GM23338 (cell line): ENCODE measurements around the gene STAT1. TPM values are rescaled to one million over a fixed set of nuclear protein-coding genes. Genes with fewer than 3 reads are reported as not detected.

Experiments
- ATAC-seq: fragments of 200-7000 bp; cut with Tn5 transposase; 3 replicates; pipeline ENCODE4 v1.9.1; 2020
- DNase-seq: peaks from one replicate; pipeline ENCODE4 v3.0.0-alpha.2; 2015; ENCODE audit warnings: low spot score
- H2AFZ ChIP-seq: fragments of 200-600 bp; sonication (generic); 2 replicates; pipeline ENCODE4 v1.8.0; 2016; ENCODE audit warnings: antibody characterized with exemption, mild to moderate bottlenecking, moderate library complexity
- H3F3A ChIP-seq: fragments of 200-600 bp; sonication (generic); replicated peaks from 2 replicates; pipeline ENCODE4 v1.8.0; 2017; ENCODE audit warnings: antibody characterized with exemption, mixed run types, low read depth
- H3K27ac ChIP-seq: fragments of 200-600 bp; sonication (generic); 2 replicates; pipeline ENCODE4 v1.6.1; 2016; ENCODE audit warnings: low read depth
- H3K27me3 ChIP-seq: fragments of 200-600 bp; sonication (generic); 2 replicates; pipeline ENCODE4 v1.8.0; 2016; ENCODE audit warnings: mild to moderate bottlenecking, mixed run types, moderate library complexity; ENCODE audit not compliant: insufficient read depth
- H3K36me3 ChIP-seq: fragments of 200-600 bp; sonication (generic); 2 replicates; pipeline ENCODE4 v1.8.0; 2016; ENCODE audit warnings: mild to moderate bottlenecking; ENCODE audit not compliant: insufficient read depth
- H3K4me1 ChIP-seq: fragments of 200-600 bp; sonication (generic); 2 replicates; pipeline ENCODE4 v1.8.0; 2016; ENCODE audit warnings: mild to moderate bottlenecking, moderate library complexity; ENCODE audit not compliant: insufficient read depth
- H3K4me2 ChIP-seq: fragments of 200-600 bp; sonication (generic); 2 replicates; pipeline ENCODE4 v1.7.1; 2017; ENCODE audit warnings: mixed run types
- H3K4me3 ChIP-seq: fragments of 200-600 bp; sonication (generic); 2 replicates; pipeline ENCODE4 v1.6.1; 2016; ENCODE audit warnings: mixed run types
- H3K79me2 ChIP-seq: fragments of 200-600 bp; sonication (generic); replicated peaks from 2 replicates; pipeline ENCODE4 v1.8.0; 2017; ENCODE audit warnings: mild to moderate bottlenecking; ENCODE audit not compliant: insufficient read depth
- H3K9me2 ChIP-seq: fragments of 200-600 bp; sonication (generic); 2 replicates; pipeline ENCODE4 v1.8.0; 2017; ENCODE audit not compliant: insufficient read depth
- H4K20me1 ChIP-seq: fragments of 200-600 bp; sonication (generic); replicated peaks from 2 replicates; pipeline ENCODE4 v1.8.0; 2017; ENCODE audit warnings: mild to moderate bottlenecking; ENCODE audit not compliant: insufficient read depth
- H3K27ac Mint-ChIP-seq: 2 replicates; pipeline ENCODE4 v1.8.0; 2020; ENCODE audit warnings: inconsistent platforms, mild to moderate bottlenecking, moderate library complexity, mixed read lengths
- H3K27me3 Mint-ChIP-seq: 3 replicates; pipeline ENCODE4 v1.8.0; 2022; ENCODE audit warnings: low read depth, mild to moderate bottlenecking, moderate library complexity, mixed read lengths, inconsistent platforms; ENCODE audit not compliant: insufficient read depth, poor library complexity
- H3K36me3 Mint-ChIP-seq: 3 replicates; pipeline ENCODE4 v1.8.0; 2021; ENCODE audit warnings: low read depth, mild to moderate bottlenecking, inconsistent platforms, moderate library complexity, mixed read lengths
- H3K4me1 Mint-ChIP-seq: 3 replicates; pipeline ENCODE4 v1.8.0; 2020; ENCODE audit warnings: mild to moderate bottlenecking, inconsistent platforms, mixed read lengths
- H3K4me3 Mint-ChIP-seq: 3 replicates; pipeline ENCODE4 v1.8.0; 2021; ENCODE audit warnings: moderate library complexity, mild to moderate bottlenecking, inconsistent platforms, mixed read lengths
- H3K9me3 Mint-ChIP-seq: 3 replicates; pipeline ENCODE4 v1.8.0; 2020; ENCODE audit warnings: moderate library complexity, mild to moderate bottlenecking, inconsistent platforms, mixed read lengths
- CREB1 ChIP-seq: fragments of 250-450 bp; sonication (Bioruptor Pico); IDR thresholded peaks from 2 replicates; pipeline ENCODE4 v1.5.0; 2020; ENCODE audit warnings: low read depth, mild to moderate bottlenecking, moderate library complexity
- CTCF ChIP-seq, 2 experiments: fragments of 200-600 bp in 1 of 2; sonication (generic) in 1 of 2; conservative IDR thresholded peaks; 2 replicates each; pipeline versions ENCODE4 v1.5.1 to v1.6.1; 2016 to 2017; ENCODE audit warnings: antibody characterized with exemption in 2 of 2, low read depth in 2 of 2, mild to moderate bottlenecking in 2 of 2, moderate library complexity in 1 of 2
- EZH2 ChIP-seq: fragments of 200-600 bp; sonication (generic); IDR thresholded peaks from one replicate; pipeline ENCODE4 v1.8.0; 2017; ENCODE audit warnings: antibody characterized with exemption, mild to moderate bottlenecking, low read depth; ENCODE audit not compliant: unreplicated experiment
- EZH2phosphoT487 ChIP-seq: fragments of 200-600 bp; sonication (generic); IDR thresholded peaks from one replicate; pipeline ENCODE4 v1.8.1; 2018; ENCODE audit warnings: antibody characterized with exemption; ENCODE audit not compliant: unreplicated experiment
- JUNB ChIP-seq: IDR thresholded peaks from one replicate; pipeline ENCODE4 v1.6.1; 2016; ENCODE audit warnings: antibody characterized with exemption; ENCODE audit not compliant: unreplicated experiment
- NANOG ChIP-seq: IDR thresholded peaks from 2 replicates; pipeline ENCODE4 v1.6.1; 2016; ENCODE audit warnings: antibody characterized with exemption, borderline replicate concordance
- POLR2AphosphoS5 ChIP-seq: IDR thresholded peaks from 2 replicates; pipeline ENCODE4 v1.6.1; 2016; ENCODE audit warnings: antibody characterized with exemption, low read depth
- REST ChIP-seq: IDR thresholded peaks from one replicate; pipeline ENCODE4 v1.6.1; 2018; ENCODE audit warnings: antibody characterized with exemption; ENCODE audit not compliant: unreplicated experiment
- STAT1 ChIP-seq: IDR thresholded peaks from one replicate; pipeline ENCODE4 v1.6.1; 2016; ENCODE audit warnings: antibody characterized with exemption; ENCODE audit not compliant: unreplicated experiment
- ZNF331 ChIP-seq: fragments of 250-450 bp; sonication (Bioruptor Pico); IDR thresholded peaks from 2 replicates; pipeline ENCODE4 v1.5.0; 2020; ENCODE audit warnings: low read depth, mild to moderate bottlenecking, moderate library complexity
- polyA plus RNA-seq: library from polyadenylated mRNA; unstranded; fragments of >200 nt; fragmentation: Nextera tagmentation; extraction: Ambion mirVana; gene quantifications from 2 replicates; pipeline ENCODE4 v1.2.1, GENCODE V29; 2016
- total RNA-seq: library from RNA; depleted of rRNA; stranded (reverse); fragments of >200 nt; shearing (Covaris generic); gene quantifications from 2 replicates; pipeline ENCODE4 v1.2.3, GENCODE V29; 2014
- TF ChIP-seq, protein P1 (sequence below): IDR thresholded peaks from 2 replicates; pipeline ENCODE4 v1.6.1; 2016; ENCODE audit warnings: antibody characterized with exemption

STAT1 gene
- total and polyA plus RNA-seq, 2 experiments from 2014 or later, result 15.1 to 47.4 TPM

- TF ChIP-seq REST (no peak), CTCF (conservative IDR thresholded peaks at IDR 0.05; ENCODE audit: low read depth in 2 of 2) (no peak), JUNB (no peak), ZNF331 (no peak), EZH2 (no peak), EZH2phosphoT487 (no peak)
Observed at GRCh38 chr2:190963088-190963487, 50.9 kb downstream of the STAT1 start (continued).

- ATAC-seq (no peak), DNase-seq (no peak)
- H3K9me3 Mint-ChIP-seq, result peaks cover 2% of the 10 kb centered on the region; the same call in 1 of the 3 replicates
- H3K79me2 ChIP-seq, result no peaks in the 10 kb centered on the region
- peaks cover 4% of the 10 kb centered on the region; the same call in 1 of the 3 replicates for H3K36me3 Mint-ChIP-seq
- H2AFZ ChIP-seq, result no peak overlapping the region
- H3K9me2 ChIP-seq, result no peaks in the 10 kb centered on the region
- H3K4me2 ChIP-seq, result no peak overlapping the region
- H3K27me3 Mint-ChIP-seq, result no peaks in the 10 kb centered on the region
- H3K27me3 ChIP-seq, result no peaks in the 10 kb centered on the region
- H3K36me3 ChIP-seq, result no peaks in the 10 kb centered on the region; the same call in 1 of the 2 replicates
- H3K4me3 ChIP-seq, result no peak overlapping the region
- no peaks in the 10 kb centered on the region for H3K4me1 ChIP-seq
- H3K27ac Mint-ChIP-seq, result no peak overlapping the region
- no peaks in the 10 kb centered on the region; the same call in 2 of the 3 replicates for H3K4me1 Mint-ChIP-seq
- no peak overlapping the region for H3K4me3 Mint-ChIP-seq
- no peaks in the 10 kb centered on the region for H4K20me1 ChIP-seq
- no peaks in the 10 kb centered on the region for H3F3A ChIP-seq
- H3K27ac ChIP-seq, result 0 out of 2 replicates have a peak overlapping the region, but pooled peaks have one; percentile 33
- no peak for TF ChIP-seq CTCF (conservative IDR thresholded peaks at IDR 0.05; ENCODE audit: low read depth in 2 of 2)
- TF ChIP-seq POLR2AphosphoS5, result no peak
- TF ChIP-seq STAT1, result no peak
- no peak for TF ChIP-seq REST
- no peak for TF ChIP-seq JUNB
- TF ChIP-seq, protein P1, sequence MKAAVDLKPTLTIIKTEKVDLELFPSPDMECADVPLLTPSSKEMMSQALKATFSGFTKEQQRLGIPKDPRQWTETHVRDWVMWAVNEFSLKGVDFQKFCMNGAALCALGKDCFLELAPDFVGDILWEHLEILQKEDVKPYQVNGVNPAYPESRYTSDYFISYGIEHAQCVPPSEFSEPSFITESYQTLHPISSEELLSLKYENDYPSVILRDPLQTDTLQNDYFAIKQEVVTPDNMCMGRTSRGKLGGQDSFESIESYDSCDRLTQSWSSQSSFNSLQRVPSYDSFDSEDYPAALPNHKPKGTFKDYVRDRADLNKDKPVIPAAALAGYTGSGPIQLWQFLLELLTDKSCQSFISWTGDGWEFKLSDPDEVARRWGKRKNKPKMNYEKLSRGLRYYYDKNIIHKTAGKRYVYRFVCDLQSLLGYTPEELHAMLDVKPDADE, result no peak
- no peak for TF ChIP-seq CREB1 (CRISPR knock-in tag)
- TF ChIP-seq ZNF331, result no peak
- no peak for TF ChIP-seq NANOG
Observed at GRCh38 chr2:190961918-190962487, 52.0 kb downstream of the STAT1 start.
